Motor neuron (in vitro differentiated cells): ENCODE measurements around the gene OSR1. TPM values are rescaled to one million over a fixed set of nuclear protein-coding genes. Genes with fewer than 3 reads are reported as not detected.

Experiments
- ATAC-seq, 8 experiments: fragments of 200-7000 bp; cut with Tn5 transposase; replicated peaks in 6 of 8; 2 replicates each; pipeline ENCODE4 v1.8.0; 2021; ENCODE audit warnings: mild to moderate bottlenecking in 8 of 8, moderate library complexity in 8 of 8
- H3K27ac ChIP-seq, 2 donors: fragments of 250-450 bp; sonication (Bioruptor Pico); 2 replicates each; pipeline ENCODE4 v1.9.0; 2021; ENCODE audit warnings: antibody characterized with exemption in 2 of 2, mild to moderate bottlenecking in 2 of 2, moderate library complexity in 1 of 2
- H3K4me1 ChIP-seq, 2 donors: fragments of 250-450 bp; sonication (Bioruptor Pico); replicated peaks in 1 of 2; 2 replicates each; pipeline ENCODE4 v1.6.1; 2021; ENCODE audit warnings: antibody characterized with exemption in 2 of 2, mild to moderate bottlenecking in 2 of 2, moderate library complexity in 1 of 2
- H3K4me3 ChIP-seq, 5 donors: fragments of 250-450 bp; sonication (Bioruptor Pico); 2 replicates each; pipeline ENCODE4 v1.9.0; 2021; ENCODE audit warnings: antibody characterized with exemption in 5 of 5, mild to moderate bottlenecking in 5 of 5, moderate library complexity in 4 of 5
- WGBS, 10 experiments: fragments of 450-650 bp; shearing (Covaris generic); methylation state at CpG; one replicate each; pipeline ENCODE4 v1.0.0; 2022; 5-methylcytosine and 5-hydroxymethylcytosine counted together
- in situ Hi-C, 9 experiments: fragments of 400-800 bp; cut with MboI; loops; one replicate each; pipeline ENCODE4 v1.15.0; 2021; ENCODE audit warnings: low sequenced_read_pairs in 9 of 9, low pct_unique_long_range_greater_than_20kb in 2 of 9; ENCODE audit not compliant: unreplicated experiment in 9 of 9
- total RNA-seq, 8 experiments: library from RNA; unstranded; fragments of 300-600 nt; gene quantifications; 2 replicates each; pipeline versions ENCODE4 v1.2.3 to v1.2.4, GENCODE V29; 2022

OSR1 gene
- total RNA-seq, 8 experiments from 2014 or later, result 0.27 to 25.8 (median 6.9) TPM

DNA sequence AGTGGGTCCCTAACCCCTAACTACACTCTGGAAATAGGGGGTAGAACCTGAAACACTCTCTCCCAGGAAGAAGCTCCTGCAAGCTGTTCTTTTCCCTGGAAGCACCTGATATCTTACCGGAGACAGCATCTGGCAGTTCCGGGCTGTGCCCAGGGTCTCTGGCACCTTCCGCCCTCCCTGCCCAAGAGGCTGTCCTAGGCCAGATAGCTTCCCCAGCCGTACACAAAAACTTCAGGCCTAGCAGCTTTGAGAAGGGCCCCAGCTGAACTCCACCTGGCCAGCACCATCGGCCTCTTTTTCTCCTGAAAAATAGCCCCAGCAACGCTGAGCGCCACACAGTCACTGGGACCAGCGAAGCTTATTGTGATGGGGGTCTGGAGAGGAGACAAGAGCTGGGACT is 9.7 kb downstream of the OSR1 start:
- in situ Hi-C loops, result loop anchor here in 2 of 9 experiments (25.0 kb wide), 2 partner anchors 111 to 586 kb away; no protein-coding TSS in a partner anchor
- no peak for ATAC-seq
- WGBS, 10 experiments, result 7 to 100% (median 80%) methylated on average over 1 to 4 of the region's 8 CpGs; no CpG with 5 or more reads in 7 of the 10 experiments
- peaks cover 4 to 20% of the 10 kb centered on the region in 2 donors for H3K4me1 ChIP-seq
- no peak overlapping the region for H3K27ac ChIP-seq
- peak overlapping the region; percentile 59 to 83 (median 76) for H3K4me3 ChIP-seq

- H3K27ac ChIP-seq, result peak overlapping the region; percentile 82 to 83
- ATAC-seq, result peak; percentile 87 to 94 (median 92)
- H3K4me1 ChIP-seq, result peaks cover 4 to 20% of the 10 kb centered on the region in 2 donors
- in situ Hi-C loops, result loop anchor here in 2 of 9 experiments (25.0 kb wide), 2 partner anchors 111 to 586 kb away; no protein-coding TSS in a partner anchor
- H3K4me3 ChIP-seq, result peak overlapping the region; percentile 59 to 83 (median 76)
- 0 to 9% (median 0%) methylated on average over 1 to 16 of the region's 76 CpGs; no CpG with 5 or more reads in 3 of the 10 experiments for WGBS, 10 experiments
Measured at GRCh38 chr2:19347619-19348562, 10.5 kb downstream of the OSR1 start.

- Histone ChIP-seq H3K4me3 (peak overlapping the region; percentile 59 to 83 (median 76)), H3K27ac (no peak overlapping the region), H3K4me1 (peaks cover 4 to 20% of the 10 kb centered on the region in 2 donors)
- ATAC-seq, result no peak
- 0 to 67% (median 30%) methylated on average over 1 to 3 of the region's 6 CpGs; no CpG with 5 or more reads in 1 of the 10 experiments for WGBS, 10 experiments
- in situ Hi-C loops, result loop anchor here in 2 of 9 experiments (25.0 kb wide), 2 partner anchors 110 to 585 kb away; no protein-coding TSS in a partner anchor
Measured at GRCh38 chr2:19346983-19347618, 11.3 kb downstream of the OSR1 start.

- 100% methylated on average over 1 of the region's 1 CpG; no CpG with 5 or more reads in 7 of the 10 experiments for WGBS, 10 experiments
- no peak for ATAC-seq
- no peak overlapping the region for H3K27ac ChIP-seq
- H3K4me3 ChIP-seq, result no peak overlapping the region
- in situ Hi-C loops, result loop anchor here in 2 of 9 experiments (25.0 kb wide), 2 partner anchors 100 to 575 kb away; no protein-coding TSS in a partner anchor
- H3K4me1 ChIP-seq, result no peaks in the 10 kb centered on the region
Measured at GRCh38 chr2:19337742-19338141, 20.7 kb downstream of the OSR1 start.

- WGBS, 10 experiments, result 75 to 100% (median 100%) methylated on average over 1 of the region's 1 CpG; no CpG with 5 or more reads in 3 of the 10 experiments
- no peaks in the 10 kb centered on the region for H3K4me1 ChIP-seq
- no peak overlapping the region for H3K27ac ChIP-seq
- in situ Hi-C loops, result loop anchor here in 2 of 9 experiments (25.0 kb wide), 2 partner anchors 100 to 575 kb away; no protein-coding TSS in a partner anchor
- peak in 1 of 8 experiments; percentile 23 for ATAC-seq
- no peak overlapping the region for H3K4me3 ChIP-seq
Measured at GRCh38 chr2:19337202-19337601, 21.2 kb downstream of the OSR1 start.

DNA sequence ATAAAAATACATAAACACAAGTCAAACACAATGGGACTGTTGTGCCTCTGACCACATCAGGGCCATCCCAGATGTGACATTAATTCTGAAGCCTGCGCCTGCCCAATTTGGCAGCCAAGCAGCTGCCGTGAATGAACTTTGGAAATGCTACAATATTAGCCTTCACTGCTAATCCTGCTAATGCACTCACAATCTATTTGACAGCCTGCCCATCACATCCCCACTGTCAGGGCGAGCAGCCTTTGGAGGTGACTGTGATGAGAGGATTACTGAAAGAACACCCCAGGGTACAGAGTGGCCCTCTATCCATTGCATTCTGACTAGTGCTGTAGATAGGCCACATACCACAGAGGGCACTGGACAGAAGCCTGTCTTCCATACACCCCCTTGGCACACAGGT is 21.6 kb downstream of the OSR1 start:
- 17 to 100% (median 84%) methylated on average over 1 to 3 of the region's 3 CpGs; no CpG with 5 or more reads in 4 of the 10 experiments for WGBS, 10 experiments
- in situ Hi-C loops, result loop anchor here in 2 of 9 experiments (25.0 kb wide), 2 partner anchors 99 to 574 kb away; no protein-coding TSS in a partner anchor
- H3K4me1 ChIP-seq, result no peaks in the 10 kb centered on the region
- no peak for ATAC-seq
- H3K27ac ChIP-seq, result no peak overlapping the region
- H3K4me3 ChIP-seq, result no peak overlapping the region

DNA sequence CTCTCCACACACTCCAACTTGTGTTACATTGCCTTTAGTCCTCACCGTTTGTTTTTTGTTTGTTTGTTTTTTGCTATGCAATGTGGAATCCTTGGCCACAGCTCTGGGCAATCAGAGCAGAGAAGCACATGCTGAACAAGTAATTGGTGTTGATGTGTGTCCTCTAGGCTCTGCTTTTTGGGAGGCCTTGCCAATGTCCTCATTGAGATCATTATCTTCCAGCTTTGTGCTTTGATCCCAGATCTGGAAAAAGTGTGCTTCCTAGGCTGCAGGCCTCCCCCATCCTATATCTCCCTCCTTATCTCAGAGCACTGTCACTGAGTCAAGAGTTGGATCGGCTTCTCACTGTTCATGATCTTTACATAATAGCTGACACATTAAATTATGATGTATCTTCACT is 25.9 kb downstream of the OSR1 start:
- ATAC-seq, result no peak
- H3K4me3 ChIP-seq, result no peak overlapping the region

GRCh38 chr2:19331450-19331849 is 27.0 kb downstream of the OSR1 start:
- Histone ChIP-seq H3K27ac (no peak overlapping the region), H3K4me3 (no peak overlapping the region), H3K4me1 (no peaks in the 10 kb centered on the region)
- in situ Hi-C loops, result loop anchor here in 2 of 9 experiments (25.0 kb wide), 2 partner anchors 94 to 569 kb away; no protein-coding TSS in a partner anchor
- no peak for ATAC-seq

More for the DNA sequence above, 25.9 kb downstream of the OSR1 start:
- Histone ChIP-seq H3K27ac (no peak overlapping the region), H3K4me1 (no peaks in the 10 kb centered on the region)
- WGBS, 10 experiments, result 33 to 100% (median 75%) methylated on average over 1 to 2 of the region's 2 CpGs; no CpG with 5 or more reads in 2 of the 10 experiments
- in situ Hi-C loops, result loop anchor here in 2 of 9 experiments (25.0 kb wide), 2 partner anchors 95 to 570 kb away; no protein-coding TSS in a partner anchor

GRCh38 chr2:19330436-19330835 is 28.0 kb downstream of the OSR1 start:
- H3K4me3 ChIP-seq, result no peak overlapping the region
- H3K4me1 ChIP-seq, result no peaks in the 10 kb centered on the region
- no peak for ATAC-seq
- in situ Hi-C loops, result loop anchor here in 2 of 9 experiments (25.0 kb wide), 2 partner anchors 93 to 568 kb away; no protein-coding TSS in a partner anchor
- WGBS, 10 experiments, result 64 to 98% (median 80%) methylated on average over 1 to 5 of the region's 5 CpGs; no CpG with 5 or more reads in 1 of the 10 experiments
- no peak overlapping the region for H3K27ac ChIP-seq

- no peak for ATAC-seq
- no peak overlapping the region for H3K4me3 ChIP-seq
- in situ Hi-C loops, result loop anchor here in 2 of 9 experiments (25.0 kb wide), 2 partner anchors 92 to 567 kb away; no protein-coding TSS in a partner anchor
- WGBS, 10 experiments, result 0 to 68% (median 23%) methylated on average over 1 to 2 of the region's 2 CpGs; no CpG with 5 or more reads in 4 of the 10 experiments
- no peaks in the 10 kb centered on the region for H3K4me1 ChIP-seq
- H3K27ac ChIP-seq, result no peak overlapping the region
Measured at GRCh38 chr2:19329445-19329844, 29.0 kb downstream of the OSR1 start.

GRCh38 chr2:19327496-19327895 is 30.9 kb downstream of the OSR1 start:
- Histone ChIP-seq H3K4me1 (no peaks in the 10 kb centered on the region), H3K27ac (no peak overlapping the region), H3K4me3 (no peak overlapping the region)
- in situ Hi-C loops, result loop anchor here in 2 of 9 experiments (25.0 kb wide), 2 partner anchors 90 to 565 kb away; no protein-coding TSS in a partner anchor
- no peak for ATAC-seq

- no peaks in the 10 kb centered on the region for H3K4me1 ChIP-seq
- in situ Hi-C loops, result no loop called here
- no peak overlapping the region for H3K4me3 ChIP-seq
- H3K27ac ChIP-seq, result no peak overlapping the region
- no peak for ATAC-seq
Measured at GRCh38 chr2:19321946-19322345, 36.5 kb downstream of the OSR1 start.
